Astrocyte of the cerebellum (primary cell): ENCODE measurements around the gene CSH1.
"Not testable (repeated sequence)": the region's sequence is repeated elsewhere in the genome, so short reads cannot be mapped to it uniquely, and the experiment has no call there.

Experiments used
- DNase-seq: peaks from one replicate; pipeline ENCODE4 v3.0.0-alpha.2; 2011; ENCODE audit warnings: low read depth
- H3K4me3 ChIP-seq: 2 replicates; pipeline ENCODE4 v1.5.1; 2011; ENCODE audit warnings: mild to moderate bottlenecking, low read depth, low read length, moderate library complexity
- in situ Hi-C: cut with HindIII; loops from 2 replicates; pipeline ENCODE4 v1.10.0; 2017; ENCODE audit warnings: low sequenced_read_pairs
- TF ChIP-seq, protein P1 (sequence below): IDR thresholded peaks from 2 replicates; pipeline ENCODE4 v1.5.1; 2012; ENCODE audit warnings: low read length, low read depth, moderate library complexity, mild to moderate bottlenecking; ENCODE audit errors: missing control alignments

Gene CSH1

DNA sequence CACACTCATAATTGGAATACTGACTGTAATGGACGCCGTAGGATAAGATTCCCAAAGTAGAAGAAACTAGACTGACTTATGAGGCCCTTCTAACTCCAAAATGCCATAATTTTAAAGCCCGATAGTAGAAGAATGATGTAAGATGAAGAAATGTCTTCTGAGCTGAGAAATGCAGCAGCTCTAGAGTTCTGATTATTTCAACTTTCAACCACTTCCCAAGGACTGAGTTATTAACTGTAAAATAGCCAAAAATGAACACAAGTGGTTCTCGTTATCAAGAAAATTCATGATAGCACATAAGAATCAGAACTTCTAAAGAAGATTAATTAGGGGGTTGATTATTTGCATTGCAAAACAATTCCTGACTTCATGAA lies 26.1 kb downstream of the CSH1 start:
- H3K4me3 ChIP-seq, DNase-seq: not testable (repeated sequence)

DNA sequence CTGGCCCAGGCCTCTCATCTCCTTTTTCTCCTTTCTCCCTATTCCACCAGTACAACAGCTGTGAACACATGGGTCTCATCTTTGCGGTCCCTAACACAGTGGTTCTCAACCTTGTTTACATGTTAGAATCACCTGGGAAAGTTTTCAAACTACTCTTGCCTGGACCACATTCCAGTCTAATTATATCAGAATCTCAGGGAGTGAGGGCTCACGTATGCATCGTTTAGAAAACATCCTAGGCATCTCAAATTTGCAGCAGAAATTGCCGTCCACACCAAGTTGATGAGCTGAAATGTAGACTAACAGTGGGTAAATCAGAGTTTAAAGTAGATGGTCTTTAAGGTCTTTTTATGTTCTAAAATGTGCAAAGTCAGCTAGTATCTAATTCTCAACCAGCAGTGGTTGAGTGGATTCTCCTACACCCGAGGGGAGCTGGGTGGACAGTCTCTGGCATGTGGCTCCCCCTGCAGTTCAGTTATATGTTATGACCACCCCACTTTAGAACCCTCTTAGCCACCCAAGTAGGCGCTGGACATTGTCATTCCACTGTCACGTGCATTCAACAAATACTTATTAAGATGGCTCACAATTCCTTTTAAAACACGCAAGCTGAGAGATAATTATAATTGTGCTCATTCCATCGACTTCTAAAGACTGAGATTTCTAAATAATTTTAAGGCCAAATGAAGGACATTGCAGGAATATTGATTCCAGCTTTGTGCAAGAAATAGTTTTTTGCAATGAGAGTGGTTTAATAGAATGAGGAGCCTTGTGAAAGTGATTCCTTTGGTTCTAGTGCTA lies 26.7 kb downstream of the CSH1 start:
- in situ Hi-C loops, DNase-seq, H3K4me3 ChIP-seq: not testable (repeated sequence)
- TF ChIP-seq, protein P1, sequence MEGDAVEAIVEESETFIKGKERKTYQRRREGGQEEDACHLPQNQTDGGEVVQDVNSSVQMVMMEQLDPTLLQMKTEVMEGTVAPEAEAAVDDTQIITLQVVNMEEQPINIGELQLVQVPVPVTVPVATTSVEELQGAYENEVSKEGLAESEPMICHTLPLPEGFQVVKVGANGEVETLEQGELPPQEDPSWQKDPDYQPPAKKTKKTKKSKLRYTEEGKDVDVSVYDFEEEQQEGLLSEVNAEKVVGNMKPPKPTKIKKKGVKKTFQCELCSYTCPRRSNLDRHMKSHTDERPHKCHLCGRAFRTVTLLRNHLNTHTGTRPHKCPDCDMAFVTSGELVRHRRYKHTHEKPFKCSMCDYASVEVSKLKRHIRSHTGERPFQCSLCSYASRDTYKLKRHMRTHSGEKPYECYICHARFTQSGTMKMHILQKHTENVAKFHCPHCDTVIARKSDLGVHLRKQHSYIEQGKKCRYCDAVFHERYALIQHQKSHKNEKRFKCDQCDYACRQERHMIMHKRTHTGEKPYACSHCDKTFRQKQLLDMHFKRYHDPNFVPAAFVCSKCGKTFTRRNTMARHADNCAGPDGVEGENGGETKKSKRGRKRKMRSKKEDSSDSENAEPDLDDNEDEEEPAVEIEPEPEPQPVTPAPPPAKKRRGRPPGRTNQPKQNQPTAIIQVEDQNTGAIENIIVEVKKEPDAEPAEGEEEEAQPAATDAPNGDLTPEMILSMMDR: peak; percentile 18

More for the DNA sequence above, 26.1 kb downstream of the CSH1 start:
- in situ Hi-C loops: not testable (repeated sequence)

GRCh38 chr17:63866625-63867024 lies 29.7 kb downstream of the CSH1 start:
- in situ Hi-C loops: not testable (repeated sequence)

DNA sequence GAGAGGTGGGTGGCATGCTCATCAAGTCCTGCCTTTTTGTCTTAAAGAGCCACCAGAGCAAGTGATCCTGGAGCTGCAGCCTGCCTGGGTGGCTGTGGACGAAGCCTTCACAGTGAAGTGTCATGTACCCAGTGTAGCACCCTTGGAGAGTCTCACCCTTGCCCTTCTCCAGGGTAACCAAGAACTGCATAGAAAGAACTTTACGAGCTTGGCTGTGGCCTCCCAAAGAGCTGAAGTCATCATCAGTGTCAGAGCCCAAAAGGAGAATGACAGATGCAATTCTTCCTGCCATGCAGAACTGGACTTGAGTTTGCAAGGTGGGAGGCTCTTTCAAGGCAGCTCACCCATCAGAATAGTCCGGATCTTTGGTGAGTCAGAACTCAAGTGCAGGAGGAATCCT lies 37.1 kb downstream of the CSH1 start:
- DNase-seq: no peak
- TF ChIP-seq, protein P1: no peak
- in situ Hi-C loops: no loop called here
- H3K4me3 ChIP-seq: no peak overlapping the region

More at GRCh38 chr17:63866625-63867024, 29.7 kb downstream of the CSH1 start:
- TF ChIP-seq, protein P1: peak; percentile 32
- not testable (repeated sequence) for DNase-seq, H3K4me3 ChIP-seq

GRCh38 chr17:63856425-63856824 lies 39.9 kb downstream of the CSH1 start:
- H3K4me3 ChIP-seq, DNase-seq, in situ Hi-C loops: not testable (repeated sequence)

- H3K4me3 ChIP-seq: no peak overlapping the region
- TF ChIP-seq, protein P1: no peak
- no peak for DNase-seq
- in situ Hi-C loops: no loop called here
Observed at GRCh38 chr17:63855185-63855584, 41.2 kb downstream of the CSH1 start.

GRCh38 chr17:63854709-63855108 lies 41.7 kb downstream of the CSH1 start:
- H3K4me3 ChIP-seq: no peak overlapping the region
- DNase-seq: no peak
- in situ Hi-C loops: no loop called here

More at GRCh38 chr17:63854709-63855108, 41.7 kb downstream of the CSH1 start:
- TF ChIP-seq, protein P1: no peak
